MM.1S (cell line): ENCODE data around the gene KAT7.

ENCODE experiments used
- EZH2 ChIP-seq: fragments of 300-600 bp; sonication (generic); optimal IDR thresholded peaks from 2 replicates; pipeline ENCODE3; 2017; ENCODE audit warnings: low read depth, mild to moderate bottlenecking, antibody characterized with exemption, low read length, mixed read lengths
- TF ChIP-seq, protein P1 (sequence below): fragments of 300-600 bp; sonication (generic); IDR thresholded peaks from 2 replicates; pipeline ENCODE4 v1.5.1; 2016; ENCODE audit warnings: antibody characterized with exemption, low read length, mixed read lengths

DNA sequence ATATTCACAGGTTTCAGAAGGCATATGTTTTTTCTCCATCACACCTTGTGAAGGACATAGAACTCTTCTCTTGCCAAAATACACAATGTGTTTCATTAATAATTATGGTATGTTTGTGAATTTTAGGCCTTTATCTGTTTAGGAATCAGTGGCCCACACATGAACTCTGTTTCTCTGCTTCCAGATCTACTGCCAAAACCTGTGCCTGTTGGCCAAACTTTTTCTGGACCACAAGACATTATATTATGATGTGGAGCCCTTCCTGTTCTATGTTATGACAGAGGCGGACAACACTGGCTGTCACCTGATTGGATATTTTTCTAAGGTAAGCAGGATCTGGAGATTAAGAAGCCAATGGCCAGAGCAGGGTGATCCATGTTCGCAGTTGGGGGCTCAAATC is 33.0 kb downstream of the KAT7 start:
- TF ChIP-seq, protein P1, sequence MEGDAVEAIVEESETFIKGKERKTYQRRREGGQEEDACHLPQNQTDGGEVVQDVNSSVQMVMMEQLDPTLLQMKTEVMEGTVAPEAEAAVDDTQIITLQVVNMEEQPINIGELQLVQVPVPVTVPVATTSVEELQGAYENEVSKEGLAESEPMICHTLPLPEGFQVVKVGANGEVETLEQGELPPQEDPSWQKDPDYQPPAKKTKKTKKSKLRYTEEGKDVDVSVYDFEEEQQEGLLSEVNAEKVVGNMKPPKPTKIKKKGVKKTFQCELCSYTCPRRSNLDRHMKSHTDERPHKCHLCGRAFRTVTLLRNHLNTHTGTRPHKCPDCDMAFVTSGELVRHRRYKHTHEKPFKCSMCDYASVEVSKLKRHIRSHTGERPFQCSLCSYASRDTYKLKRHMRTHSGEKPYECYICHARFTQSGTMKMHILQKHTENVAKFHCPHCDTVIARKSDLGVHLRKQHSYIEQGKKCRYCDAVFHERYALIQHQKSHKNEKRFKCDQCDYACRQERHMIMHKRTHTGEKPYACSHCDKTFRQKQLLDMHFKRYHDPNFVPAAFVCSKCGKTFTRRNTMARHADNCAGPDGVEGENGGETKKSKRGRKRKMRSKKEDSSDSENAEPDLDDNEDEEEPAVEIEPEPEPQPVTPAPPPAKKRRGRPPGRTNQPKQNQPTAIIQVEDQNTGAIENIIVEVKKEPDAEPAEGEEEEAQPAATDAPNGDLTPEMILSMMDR, result no peak
- no peak for TF ChIP-seq EZH2
